ENCODE data around the gene PPM1A. TPM values are rescaled to one million over a fixed set of nuclear protein-coding genes. Genes with fewer than 3 reads are reported as not detected.

Gene PPM1A
- total and polyA plus RNA-seq, 2 of the 13 experiments (the other 11 are each of a cell fraction or from before 2014, with no cell fraction given): 23.3 to 29.8 TPM

DNA sequence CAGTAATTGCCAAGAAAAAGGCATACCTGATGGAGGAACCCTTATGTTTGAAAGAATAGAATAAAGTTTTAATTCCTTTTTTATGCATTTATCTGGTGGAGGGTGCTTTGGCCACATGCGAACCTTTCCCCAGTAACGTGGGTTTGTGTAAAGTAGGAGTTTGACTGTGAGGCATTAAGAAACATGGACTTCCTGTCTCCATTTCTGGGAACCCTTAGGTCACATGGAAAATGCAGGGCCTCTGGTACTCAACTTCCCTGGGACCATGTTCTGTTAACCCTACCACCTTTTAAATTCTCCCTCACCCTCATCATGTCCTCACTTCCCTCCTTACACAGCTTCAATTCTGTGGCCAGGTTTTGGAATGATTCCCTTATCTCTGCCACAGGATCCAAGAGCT is 80.3 kb downstream of the PPM1A start:
- no peaks in the 10 kb centered on the region for H3K9me3 ChIP-seq (ENCODE audit: low read length)
- CTCF ChIA-PET (ENCODE audit: low intra/inter-chr PET ratio, low total read pairs): no interaction called here
- no peak overlapping the region for H3K27ac ChIP-seq (ENCODE audit: extremely low read length, insufficient read depth, low read length)
- WGBS (ENCODE audit: low lambda C conversion rate): 0% methylated on average over 2 of the region's 2 CpGs
- in situ Hi-C loops (cut with HindIII; ENCODE audit: extremely low pct_ligation_motif_present, low pct_unique_long_range_greater_than_20kb) (no loop called here), intact Hi-C loops (cut with micrococcal nuclease; ENCODE audit: unreplicated experiment) (no loop called here)
- no peak overlapping the region for H3K9ac ChIP-seq (ENCODE audit: insufficient read depth, low read depth, low read length)
- 0 out of 2 replicates have a peak, but pooled peaks cover 8% of the 10 kb centered on the region for H3K4me1 ChIP-seq (ENCODE audit: insufficient read depth, low read length)
- FAIRE-seq: no peak
- DNase-seq (ENCODE audit: low spot score): no peak
- no peak overlapping the region for H3K4me2 ChIP-seq (ENCODE audit: low read depth, low read length)
- no peaks in the 10 kb centered on the region for H3K79me2 ChIP-seq (ENCODE audit: insufficient read depth, low read length)
- no peaks in the 10 kb centered on the region for H4K20me1 ChIP-seq (ENCODE audit: insufficient read depth, low read length)
- POLR2A ChIA-PET: no interaction called here
- no TSS peak for BruUV-seq (replicated peaks)
- no peak overlapping the region for H2AFZ ChIP-seq (ENCODE audit: low read length)
- peaks cover 0 to 3% of the 10 kb centered on the region in 2 experiments; a peak in 1 of 5 replicates for H3K27me3 ChIP-seq (ENCODE audit: control insufficient read depth in 1 of 2, insufficient read depth in 2 of 2, low read length in 2 of 2)
- H3K4me3 ChIP-seq (replicated peaks in 1 of 3; ENCODE audit: insufficient read depth in 1 of 3, low read depth in 2 of 3, low read length in 3 of 3): no peak overlapping the region
- ATAC-seq: no peak
- H3K36me3 ChIP-seq (replicated peaks in 1 of 2; ENCODE audit: control insufficient read depth in 1 of 2, insufficient read depth in 2 of 2, low read length in 2 of 2): no peaks in the 10 kb centered on the region
- TF ChIP-seq CENPT (CRISPR knock-in tag; IDR thresholded peaks at IDR 0.05; ENCODE audit: low read depth) (no peak), ZNF616 (CRISPR knock-in tag; IDR thresholded peaks at IDR 0.05; ENCODE audit: low read depth) (no peak), PTBP1 (IDR thresholded peaks at IDR 0.05; ENCODE audit: low read depth, low read length, poor library complexity, severe bottlenecking) (no peak), ZNF33B (CRISPR knock-in tag; IDR thresholded peaks at IDR 0.05) (no peak), ZZZ3 (CRISPR knock-in tag; IDR thresholded peaks at IDR 0.05; ENCODE audit: borderline replicate concordance) (no peak), ZNF768 (CRISPR knock-in tag; IDR thresholded peaks at IDR 0.05) (no peak), TCF7L2 (IDR thresholded peaks at IDR 0.05; ENCODE audit: low read depth, low read length) (no peak), ZNF44 (CRISPR knock-in tag; IDR thresholded peaks at IDR 0.05) (no peak), ZIK1 (CRISPR knock-in tag; IDR thresholded peaks at IDR 0.05; ENCODE audit: borderline replicate concordance, low read depth) (no peak), GATAD2A (CRISPR knock-in tag; IDR thresholded peaks at IDR 0.05) (no peak), NFE2L2 (IDR thresholded peaks at IDR 0.05; ENCODE audit: low read length) (no peak), EHMT2 (IDR thresholded peaks at IDR 0.05; ENCODE audit: borderline replicate concordance, low read depth, low read length) (no peak), ZNF253 (CRISPR knock-in tag; IDR thresholded peaks at IDR 0.05; ENCODE audit: borderline replicate concordance) (no peak)
- TF ChIP-seq, protein P1, sequence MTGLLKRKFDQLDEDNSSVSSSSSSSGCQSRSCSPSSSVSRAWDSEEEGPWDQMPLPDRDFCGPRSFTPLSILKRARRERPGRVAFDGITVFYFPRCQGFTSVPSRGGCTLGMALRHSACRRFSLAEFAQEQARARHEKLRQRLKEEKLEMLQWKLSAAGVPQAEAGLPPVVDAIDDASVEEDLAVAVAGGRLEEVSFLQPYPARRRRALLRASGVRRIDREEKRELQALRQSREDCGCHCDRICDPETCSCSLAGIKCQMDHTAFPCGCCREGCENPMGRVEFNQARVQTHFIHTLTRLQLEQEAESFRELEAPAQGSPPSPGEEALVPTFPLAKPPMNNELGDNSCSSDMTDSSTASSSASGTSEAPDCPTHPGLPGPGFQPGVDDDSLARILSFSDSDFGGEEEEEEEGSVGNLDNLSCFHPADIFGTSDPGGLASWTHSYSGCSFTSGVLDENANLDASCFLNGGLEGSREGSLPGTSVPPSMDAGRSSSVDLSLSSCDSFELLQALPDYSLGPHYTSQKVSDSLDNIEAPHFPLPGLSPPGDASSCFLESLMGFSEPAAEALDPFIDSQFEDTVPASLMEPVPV (CRISPR knock-in tag; IDR thresholded peaks at IDR 0.05): no peak
- TF ChIP-seq, protein P2, sequence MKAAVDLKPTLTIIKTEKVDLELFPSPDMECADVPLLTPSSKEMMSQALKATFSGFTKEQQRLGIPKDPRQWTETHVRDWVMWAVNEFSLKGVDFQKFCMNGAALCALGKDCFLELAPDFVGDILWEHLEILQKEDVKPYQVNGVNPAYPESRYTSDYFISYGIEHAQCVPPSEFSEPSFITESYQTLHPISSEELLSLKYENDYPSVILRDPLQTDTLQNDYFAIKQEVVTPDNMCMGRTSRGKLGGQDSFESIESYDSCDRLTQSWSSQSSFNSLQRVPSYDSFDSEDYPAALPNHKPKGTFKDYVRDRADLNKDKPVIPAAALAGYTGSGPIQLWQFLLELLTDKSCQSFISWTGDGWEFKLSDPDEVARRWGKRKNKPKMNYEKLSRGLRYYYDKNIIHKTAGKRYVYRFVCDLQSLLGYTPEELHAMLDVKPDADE (CRISPR knock-in tag; IDR thresholded peaks at IDR 0.05): no peak
- TF ChIP-seq, protein P3, sequence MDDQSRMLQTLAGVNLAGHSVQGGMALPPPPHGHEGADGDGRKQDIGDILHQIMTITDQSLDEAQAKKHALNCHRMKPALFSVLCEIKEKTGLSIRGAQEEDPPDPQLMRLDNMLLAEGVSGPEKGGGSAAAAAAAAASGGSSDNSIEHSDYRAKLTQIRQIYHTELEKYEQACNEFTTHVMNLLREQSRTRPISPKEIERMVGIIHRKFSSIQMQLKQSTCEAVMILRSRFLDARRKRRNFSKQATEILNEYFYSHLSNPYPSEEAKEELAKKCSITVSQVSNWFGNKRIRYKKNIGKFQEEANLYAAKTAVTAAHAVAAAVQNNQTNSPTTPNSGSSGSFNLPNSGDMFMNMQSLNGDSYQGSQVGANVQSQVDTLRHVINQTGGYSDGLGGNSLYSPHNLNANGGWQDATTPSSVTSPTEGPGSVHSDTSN (CRISPR knock-in tag; IDR thresholded peaks at IDR 0.05; ENCODE audit: borderline replicate concordance): no peak
- TF ChIP-seq, protein P4, sequence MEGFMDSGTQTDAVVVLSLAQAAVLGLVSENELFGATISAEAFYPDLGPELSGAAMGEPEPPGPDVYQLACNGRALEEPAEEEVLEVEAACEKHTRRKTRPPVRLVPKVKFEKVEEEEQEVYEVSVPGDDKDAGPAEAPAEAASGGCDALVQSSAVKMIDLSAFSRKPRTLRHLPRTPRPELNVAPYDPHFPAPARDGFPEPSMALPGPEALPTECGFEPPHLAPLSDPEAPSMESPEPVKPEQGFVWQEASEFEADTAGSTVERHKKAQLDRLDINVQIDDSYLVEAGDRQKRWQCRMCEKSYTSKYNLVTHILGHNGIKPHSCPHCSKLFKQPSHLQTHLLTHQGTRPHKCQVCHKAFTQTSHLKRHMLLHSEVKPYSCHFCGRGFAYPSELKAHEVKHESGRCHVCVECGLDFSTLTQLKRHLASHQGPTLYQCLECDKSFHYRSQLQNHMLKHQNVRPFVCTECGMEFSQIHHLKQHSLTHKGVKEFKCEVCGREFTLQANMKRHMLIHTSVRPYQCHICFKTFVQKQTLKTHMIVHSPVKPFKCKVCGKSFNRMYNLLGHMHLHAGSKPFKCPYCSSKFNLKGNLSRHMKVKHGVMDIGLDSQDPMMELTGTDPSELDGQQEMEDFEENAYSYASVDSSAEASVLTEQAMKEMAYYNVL (CRISPR knock-in tag; IDR thresholded peaks at IDR 0.05; ENCODE audit: borderline replicate concordance): no peak
